Muscle of leg (tissue), 11 donors: ENCODE data around the gene BMP8B. TPM values are rescaled to one million over a fixed set of nuclear protein-coding genes. Genes with fewer than 3 reads are reported as not detected.
"Not testable (repeated sequence)": the region's sequence is repeated elsewhere in the genome, so short reads cannot be mapped to it uniquely, and the experiment has no call there.

Experiments
- DNase-seq: peaks from one replicate; pipeline ENCODE4 v3.0.0; 2013
- H3K27ac ChIP-seq: one replicate; pipeline ENCODE4 v1.5.1; 2013; ENCODE audit warnings: mild to moderate bottlenecking, low read length, control low read depth
- H3K27me3 ChIP-seq: one replicate; pipeline ENCODE4 v1.6.1; 2013; ENCODE audit warnings: low read length; ENCODE audit not compliant: control insufficient read depth, insufficient read depth
- H3K36me3 ChIP-seq: one replicate; pipeline ENCODE4 v1.6.1; 2013; ENCODE audit warnings: low read length; ENCODE audit not compliant: control insufficient read depth, insufficient read depth
- H3K4me1 ChIP-seq: one replicate; pipeline ENCODE4 v1.6.1; 2013; ENCODE audit warnings: low read length; ENCODE audit not compliant: control insufficient read depth, insufficient read depth
- H3K4me3 ChIP-seq: one replicate; pipeline ENCODE4 v1.5.1; 2013; ENCODE audit warnings: low read length, control low read depth
- H3K9me3 ChIP-seq: replicated peaks from 2 replicates; pipeline ENCODE4 v1.6.1; 2013; ENCODE audit warnings: low read depth, low read length; ENCODE audit not compliant: control insufficient read depth
- WGBS: methylation state at CpG from one replicate; pipeline ENCODE4 v1.1.5; 2013; ENCODE audit warnings: missing lambda C conversion rate; ENCODE audit not compliant: insufficient coverage; 5-methylcytosine and 5-hydroxymethylcytosine counted together
- polyA plus RNA-seq, 8 donors: library from polyadenylated mRNA; unstranded; fragments of 120-200 nt; gene quantifications; one replicate each; pipeline versions ENCODE4 v1.2.1 to v1.2.3, GENCODE V29; 2013; ENCODE audit warnings: inconsistent platforms in 1 of 8, low replicate concordance in 1 of 8; ENCODE audit not compliant: insufficient read length in 8 of 8, insufficient read depth in 1 of 8
- total RNA-seq: library from RNA; stranded (reverse); fragments of 120-200 nt; gene quantifications from one replicate; pipeline ENCODE4 v1.2.4, GENCODE V29; 2013

BMP8B gene
- total and polyA plus RNA-seq, 9 donors, result 0.71 to 3.4 (median 1.6) TPM

GRCh38 chr1:39778463-39779099, 10.1 kb downstream of the BMP8B start:
- not testable (repeated sequence) for H3K9me3 ChIP-seq, H3K27ac ChIP-seq, H3K4me1 ChIP-seq, H3K4me3 ChIP-seq, DNase-seq, H3K27me3 ChIP-seq, H3K36me3 ChIP-seq
- 71% methylated on average over 5 of the region's 12 CpGs for WGBS

- WGBS, result 90% methylated on average over 2 of the region's 17 CpGs
- H3K9me3 ChIP-seq, H3K4me1 ChIP-seq, DNase-seq, H3K36me3 ChIP-seq, H3K4me3 ChIP-seq, H3K27me3 ChIP-seq, H3K27ac ChIP-seq: not testable (repeated sequence)
These were observed 10.8 kb downstream of the BMP8B start for GRCh38 chr1:39777896-39778295.

- Histone ChIP-seq H3K9me3 (no peaks in the 10 kb centered on the region), H3K4me1 (no peaks in the 10 kb centered on the region), H3K36me3 (no peaks in the 10 kb centered on the region), H3K27me3 (peaks cover 6% of the 10 kb centered on the region), H3K27ac (no peak overlapping the region), H3K4me3 (no peak overlapping the region)
- no peak for DNase-seq
- 59% methylated on average over 4 of the region's 4 CpGs for WGBS
These were observed 11.4 kb downstream of the BMP8B start for GRCh38 chr1:39777306-39777705.

GRCh38 chr1:39776886-39777285, 11.8 kb downstream of the BMP8B start:
- Histone ChIP-seq H3K4me1 (no peaks in the 10 kb centered on the region), H3K36me3 (no peaks in the 10 kb centered on the region), H3K27me3 (peaks cover 6% of the 10 kb centered on the region), H3K4me3 (no peak overlapping the region), H3K9me3 (no peaks in the 10 kb centered on the region), H3K27ac (no peak overlapping the region)
- no peak for DNase-seq
- WGBS, result no CpG with 5 or more reads among the region's 4 CpGs

GRCh38 chr1:39776400-39776713, 12.3 kb downstream of the BMP8B start:
- WGBS, result 45% methylated on average over 7 of the region's 12 CpGs
- no peaks in the 10 kb centered on the region for H3K36me3 ChIP-seq
- H3K27me3 ChIP-seq, result peaks cover 7% of the 10 kb centered on the region
- no peak for DNase-seq
- no peaks in the 10 kb centered on the region for H3K9me3 ChIP-seq
- no peaks in the 10 kb centered on the region for H3K4me1 ChIP-seq
- no peak overlapping the region for H3K27ac ChIP-seq
- H3K4me3 ChIP-seq, result no peak overlapping the region

GRCh38 chr1:39775676-39776399, 12.8 kb downstream of the BMP8B start:
- H3K9me3 ChIP-seq, H3K27ac ChIP-seq, H3K36me3 ChIP-seq, DNase-seq, H3K27me3 ChIP-seq, H3K4me1 ChIP-seq, H3K4me3 ChIP-seq: not testable (repeated sequence)
- WGBS, result 70% methylated on average over 4 of the region's 20 CpGs

GRCh38 chr1:39775141-39775540, 13.5 kb downstream of the BMP8B start:
- not testable (repeated sequence) for H3K27ac ChIP-seq, H3K27me3 ChIP-seq, H3K9me3 ChIP-seq, DNase-seq, H3K4me3 ChIP-seq, H3K36me3 ChIP-seq, H3K4me1 ChIP-seq
- 72% methylated on average over 9 of the region's 11 CpGs for WGBS

- not testable (repeated sequence) for H3K4me1 ChIP-seq, H3K9me3 ChIP-seq, H3K27ac ChIP-seq, H3K36me3 ChIP-seq, DNase-seq, H3K4me3 ChIP-seq, H3K27me3 ChIP-seq
- WGBS, result no CpG with 5 or more reads among the region's 23 CpGs
These were observed 15.2 kb downstream of the BMP8B start for GRCh38 chr1:39773369-39773979.

GRCh38 chr1:39771022-39771532, 17.6 kb downstream of the BMP8B start, which contains the start of gene OXCT2:
Gene OXCT2, minus strand, starts transcription at chr1:39771348. Its CDS starts 93 bp downstream, at chr1:39771255.
- 0% methylated on average over 9 of the region's 57 CpGs for WGBS
- not testable (repeated sequence) for H3K4me3 ChIP-seq

More at GRCh38 chr1:39771022-39771532, 17.6 kb downstream of the BMP8B start, which contains the start of gene OXCT2:
- H3K27ac ChIP-seq, H3K36me3 ChIP-seq, H3K9me3 ChIP-seq, H3K4me1 ChIP-seq, H3K27me3 ChIP-seq, DNase-seq: not testable (repeated sequence)
